Germinal center (tissue), 1 donor: Measurements from ENCODE around the gene SULF2.
A peak's percentile ranks its signal among the peaks of the same experiment; 100 is the strongest.
"Not testable (repeated sequence)": the region's sequence is repeated elsewhere in the genome, so short reads cannot be mapped to it uniquely, and the experiment has no call there.

Source experiments
- DNase-seq: peaks from one replicate; pipeline ENCODE4 v3.0.0; 2012; ENCODE audit warnings: mixed read lengths, low spot score

SULF2 gene

GRCh38 chr20:47804972-47805371, 19.7 kb upstream of the SULF2 start:
- DNase-seq, result not testable (repeated sequence)

GRCh38 chr20:47804224-47804825, 19.0 kb upstream of the SULF2 start:
- DNase-seq, result not testable (repeated sequence)

DNA sequence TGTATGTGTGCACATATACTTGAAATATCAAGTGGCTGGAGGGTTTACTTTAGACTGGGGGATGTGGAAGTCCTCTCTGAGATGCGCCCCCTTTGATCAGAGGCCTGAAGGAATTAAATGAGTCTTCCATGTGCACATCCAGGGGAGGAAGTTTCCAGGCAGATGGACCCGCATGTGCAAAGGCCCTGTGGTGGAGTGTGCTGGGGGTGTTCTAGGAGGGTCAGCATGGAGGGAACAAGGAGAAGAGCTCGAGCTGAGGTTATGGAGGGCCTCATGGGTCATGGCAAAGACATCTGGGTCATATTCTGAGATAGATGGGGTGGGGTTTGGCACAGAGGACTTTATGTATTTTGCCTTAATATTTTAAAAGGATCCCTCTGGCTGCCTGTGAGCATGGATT, 17.7 kb upstream of the SULF2 start:
- no peak for DNase-seq

DNA sequence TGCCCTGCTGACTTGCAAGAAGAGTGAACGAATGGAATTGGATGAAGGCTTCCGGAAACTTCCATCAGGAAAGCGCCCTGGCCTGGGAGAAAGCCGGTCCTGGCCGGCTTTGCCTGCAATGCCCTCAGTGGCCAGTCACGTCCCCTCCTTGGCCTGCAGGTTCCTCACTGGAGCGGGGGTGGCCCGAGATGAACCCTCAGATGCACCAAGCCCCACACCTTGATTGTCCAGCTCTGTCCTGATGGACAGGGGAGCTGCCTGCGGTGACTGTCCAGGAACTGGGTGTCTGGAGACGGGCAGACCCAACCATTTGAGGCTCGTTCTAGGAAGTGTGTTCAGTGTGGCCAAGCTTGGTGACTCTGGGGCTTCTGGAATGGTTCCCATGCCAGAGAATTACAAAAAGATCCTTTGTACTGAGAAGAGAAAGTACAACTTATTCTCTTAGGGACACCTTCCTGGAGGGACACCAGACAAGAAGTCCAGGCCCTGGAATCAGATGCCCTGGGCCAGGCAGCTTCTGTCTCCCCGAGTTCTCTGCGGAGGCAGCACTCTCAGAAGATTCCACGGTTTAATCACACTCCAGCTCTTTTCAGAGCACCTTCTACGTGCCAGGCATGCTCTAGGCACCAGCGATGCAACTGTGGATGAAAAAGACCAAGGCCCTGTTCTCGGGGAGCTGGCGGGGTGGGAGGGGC, 17.1 kb upstream of the SULF2 start:
- no peak for DNase-seq

DNA sequence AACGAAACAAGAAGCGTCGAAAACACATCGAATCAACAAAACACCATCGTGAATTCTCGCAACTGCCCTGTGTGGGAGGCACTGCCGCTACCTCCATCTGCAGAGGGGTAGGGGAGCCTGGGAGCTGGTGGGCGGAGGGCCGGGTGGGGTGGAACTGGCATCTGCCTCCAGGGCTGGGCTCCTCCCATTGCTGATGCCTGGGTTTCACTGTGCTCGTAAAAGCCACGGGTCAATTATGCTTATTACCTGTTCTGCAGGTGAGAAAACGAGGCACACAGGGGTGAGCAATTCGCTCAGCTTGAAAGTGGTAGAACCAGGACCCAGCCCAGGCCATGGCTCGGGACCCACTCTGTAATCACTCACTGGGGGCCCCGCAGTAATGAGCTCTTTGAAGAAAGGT, 16.5 kb upstream of the SULF2 start:
- no peak for DNase-seq

DNA sequence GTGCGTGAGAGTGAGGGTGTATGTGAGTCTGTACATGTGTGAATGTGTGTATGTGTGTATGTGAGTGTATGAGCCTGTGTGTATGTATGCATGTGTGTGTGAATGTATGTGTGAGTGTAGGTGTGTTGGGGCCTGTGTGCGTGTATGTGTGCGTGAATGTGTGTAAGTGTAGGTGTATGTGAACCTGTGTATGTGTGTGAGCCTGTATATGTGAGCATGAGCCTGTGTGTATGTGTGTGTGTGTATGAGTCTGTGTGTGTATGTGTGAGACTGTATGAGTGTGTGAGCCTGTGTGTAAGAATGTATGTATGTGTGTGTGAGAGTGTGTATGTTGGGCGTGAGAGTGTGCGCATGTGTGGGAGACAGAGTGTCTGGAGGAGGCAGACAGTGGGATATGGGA, 15.8 kb upstream of the SULF2 start:
- DNase-seq, result no peak

DNA sequence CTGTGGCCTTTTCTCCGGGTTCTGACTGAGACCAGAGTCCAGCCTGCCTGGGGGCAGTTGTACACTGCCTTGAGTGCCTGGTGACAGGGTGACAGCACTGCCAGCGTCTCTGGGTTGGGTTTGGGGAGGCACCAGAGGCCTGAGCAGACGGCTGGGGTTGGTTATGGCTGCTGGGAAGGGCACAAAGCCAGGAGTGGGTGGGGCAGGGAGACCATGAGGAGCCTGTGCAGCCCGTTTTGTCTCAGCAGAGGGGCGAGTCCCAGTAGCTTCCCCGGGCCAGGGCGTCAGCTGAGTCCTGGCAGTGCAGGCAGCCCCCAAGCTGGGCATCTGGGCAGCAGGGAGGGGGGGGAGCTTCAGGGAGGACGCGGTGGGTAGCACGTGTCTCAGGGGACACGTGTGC, 15.3 kb upstream of the SULF2 start:
- no peak for DNase-seq

- DNase-seq, result no peak
Measured at GRCh38 chr20:47799116-47799715, 13.9 kb upstream of the SULF2 start.

GRCh38 chr20:47796971-47797370, 11.7 kb upstream of the SULF2 start:
- no peak for DNase-seq

GRCh38 chr20:47795214-47795907, 10.1 kb upstream of the SULF2 start:
- DNase-seq, result no peak

GRCh38 chr20:47794264-47794663, 9.0 kb upstream of the SULF2 start:
- not testable (repeated sequence) for DNase-seq

DNA sequence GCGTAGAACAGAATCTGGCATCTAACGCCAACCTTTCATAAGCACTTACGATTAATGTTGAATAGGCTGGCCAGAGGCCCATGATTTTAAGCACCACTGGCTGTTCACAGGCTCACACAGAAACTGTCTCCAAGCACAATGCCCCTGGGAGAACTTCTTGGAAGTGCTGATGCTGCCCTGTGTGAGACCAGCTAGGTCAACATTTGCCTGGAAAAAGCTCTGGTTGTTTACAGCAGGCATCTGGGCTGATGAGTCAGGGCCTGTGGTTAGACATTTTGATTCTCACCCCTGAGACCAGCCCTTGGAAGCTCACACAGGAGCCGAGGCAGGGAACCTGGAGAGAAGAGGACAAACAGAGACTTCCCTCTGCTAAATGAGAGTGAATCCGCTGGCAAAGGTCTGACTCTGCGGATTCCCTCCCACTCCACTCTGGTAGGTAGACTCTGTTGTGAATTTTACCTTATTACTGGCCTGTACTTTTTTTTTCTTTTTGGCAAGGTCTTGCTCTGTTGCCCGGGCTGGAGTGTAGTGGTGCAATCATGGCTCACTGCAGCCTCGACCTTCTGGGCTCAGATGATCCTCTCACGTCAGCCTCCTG, 6.8 kb upstream of the SULF2 start:
- DNase-seq, result no peak

GRCh38 chr20:47791084-47791599, 5.9 kb upstream of the SULF2 start:
- DNase-seq, result no peak

GRCh38 chr20:47790580-47790965, 5.3 kb upstream of the SULF2 start:
- no peak for DNase-seq

- no peak for DNase-seq
Measured at GRCh38 chr20:47789764-47790579, 4.7 kb upstream of the SULF2 start.

- DNase-seq, result no peak
Measured at GRCh38 chr20:47789081-47789763, 3.9 kb upstream of the SULF2 start.

DNA sequence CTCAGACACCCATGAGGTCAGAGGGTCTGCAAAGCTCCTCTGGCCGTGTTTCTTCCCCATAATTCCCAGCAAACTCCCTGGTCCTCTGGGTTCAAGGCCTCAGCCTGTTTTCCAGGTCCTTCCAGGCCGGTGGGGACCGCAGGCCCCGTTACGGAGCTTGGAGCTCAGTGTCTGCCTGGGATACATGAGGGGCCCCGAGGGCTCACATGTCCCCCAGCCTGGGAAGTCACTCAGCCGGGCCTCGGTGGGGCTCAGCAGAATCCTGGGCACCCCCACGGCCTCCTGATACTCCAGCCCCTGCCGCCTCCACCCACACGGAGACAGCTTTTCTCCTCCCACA, 3.4 kb upstream of the SULF2 start:
- no peak for DNase-seq

GRCh38 chr20:47786765-47787107, 1.5 kb upstream of the SULF2 start:
- no peak for DNase-seq

DNA sequence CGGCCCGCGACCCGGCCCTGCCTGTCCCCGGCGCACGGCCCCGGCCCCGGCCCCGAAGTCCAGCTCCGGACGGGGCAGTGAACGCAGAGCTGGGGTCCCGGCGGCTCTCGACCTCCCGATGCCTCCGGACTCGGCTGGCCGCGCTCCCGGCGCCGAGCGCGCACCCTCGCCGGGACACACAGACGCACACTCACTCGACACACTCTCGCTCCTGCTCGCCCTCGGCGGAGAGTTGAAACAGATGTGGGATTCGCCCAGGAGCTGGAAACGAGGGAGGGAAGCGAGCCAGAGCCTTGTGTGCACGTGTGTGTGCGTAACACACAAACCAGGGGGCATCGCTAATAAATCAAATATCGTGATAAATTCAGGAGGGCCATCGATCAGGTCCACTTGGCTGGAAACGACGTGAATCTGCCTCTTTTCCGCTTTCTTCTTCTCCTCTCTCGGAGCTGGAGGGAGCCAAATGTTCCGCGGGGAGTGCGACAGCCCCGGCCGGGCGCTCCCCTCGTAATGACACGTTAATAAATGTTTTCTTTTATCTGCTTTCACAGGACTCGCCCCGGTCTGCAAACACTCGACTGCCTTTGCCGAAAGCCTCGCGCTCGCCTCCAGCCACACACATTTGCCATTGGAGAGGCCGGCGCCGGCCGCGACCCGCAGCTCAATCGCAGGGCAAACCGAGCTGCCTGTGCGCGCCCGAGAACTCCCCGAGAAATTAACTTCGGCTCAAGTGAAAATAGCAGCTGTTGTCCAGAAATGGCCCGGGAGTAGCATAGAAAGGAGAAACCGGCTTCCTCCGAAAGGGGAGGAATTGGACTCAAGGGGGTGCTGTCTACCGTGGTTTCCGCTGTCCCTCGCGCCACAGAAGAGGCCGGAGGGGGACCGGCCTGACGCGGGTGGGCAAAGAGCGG, 828 bp upstream of the SULF2 start:
- DNase-seq, result peak; percentile 31
